A673 (cell line): Measurements from ENCODE around the gene RHOT1.

Experiments
- CTCF ChIP-seq: fragments of 300-800, 200-600 bp; sonication (generic); conservative IDR thresholded peaks from 2 replicates; pipeline ENCODE4 v1.5.1; 2017; ENCODE audit warnings: low read depth, mild to moderate bottlenecking, antibody characterized with exemption, low read length, moderate library complexity, mixed read lengths
- EZH2 ChIP-seq: fragments of 200-600 bp; sonication (generic); IDR thresholded peaks from 2 replicates; pipeline ENCODE4 v1.6.1; 2017; ENCODE audit warnings: borderline replicate concordance, low read depth, mild to moderate bottlenecking, mixed read lengths, antibody characterized with exemption, low read length; ENCODE audit not compliant: poor library complexity, severe bottlenecking

- TF ChIP-seq CTCF (no peak), EZH2 (no peak)
Measured at GRCh38 chr17:32136856-32137255, 5.4 kb upstream of the RHOT1 start.
